Stomach (tissue), 4 donors: Measurements from ENCODE around the gene FBXO7.

Source experiments
- POLR2AphosphoS5 ChIP-seq, 3 donors: sonication (generic); formaldehyde crosslinking; IDR thresholded peaks; one replicate each; pipeline ENCODE4 v1.6.1; 2016; ENCODE audit warnings: antibody characterized with exemption in 3 of 3
- TF ChIP-seq, protein P1 (sequence below), 7 experiments: fragments of 450-650 bp in 4 of 7; fragments of 200-600 bp in 3 of 7; sonication (generic) in 3 of 7; IDR thresholded peaks; one replicate each; pipeline ENCODE4 v1.5.1; 2016 to 2019; ENCODE audit warnings: antibody characterized with exemption in 7 of 7, control low read depth in 2 of 7, mild to moderate bottlenecking in 1 of 7

GRCh38 chr22:32522237-32522636 lies 47.6 kb downstream of the FBXO7 start:
- TF ChIP-seq, protein P1, sequence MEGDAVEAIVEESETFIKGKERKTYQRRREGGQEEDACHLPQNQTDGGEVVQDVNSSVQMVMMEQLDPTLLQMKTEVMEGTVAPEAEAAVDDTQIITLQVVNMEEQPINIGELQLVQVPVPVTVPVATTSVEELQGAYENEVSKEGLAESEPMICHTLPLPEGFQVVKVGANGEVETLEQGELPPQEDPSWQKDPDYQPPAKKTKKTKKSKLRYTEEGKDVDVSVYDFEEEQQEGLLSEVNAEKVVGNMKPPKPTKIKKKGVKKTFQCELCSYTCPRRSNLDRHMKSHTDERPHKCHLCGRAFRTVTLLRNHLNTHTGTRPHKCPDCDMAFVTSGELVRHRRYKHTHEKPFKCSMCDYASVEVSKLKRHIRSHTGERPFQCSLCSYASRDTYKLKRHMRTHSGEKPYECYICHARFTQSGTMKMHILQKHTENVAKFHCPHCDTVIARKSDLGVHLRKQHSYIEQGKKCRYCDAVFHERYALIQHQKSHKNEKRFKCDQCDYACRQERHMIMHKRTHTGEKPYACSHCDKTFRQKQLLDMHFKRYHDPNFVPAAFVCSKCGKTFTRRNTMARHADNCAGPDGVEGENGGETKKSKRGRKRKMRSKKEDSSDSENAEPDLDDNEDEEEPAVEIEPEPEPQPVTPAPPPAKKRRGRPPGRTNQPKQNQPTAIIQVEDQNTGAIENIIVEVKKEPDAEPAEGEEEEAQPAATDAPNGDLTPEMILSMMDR (IDR thresholded peaks at IDR 0.05): no peak
- no peak for TF ChIP-seq POLR2AphosphoS5 (IDR thresholded peaks at IDR 0.05)
